CD4-positive, alpha-beta T cell (primary cell): Measurements from ENCODE around the gene GYG2. TPM values are rescaled to one million over a fixed set of nuclear protein-coding genes. Genes with fewer than 3 reads are reported as not detected.

ENCODE experiments used
- ATAC-seq: fragments of 200-7000 bp; cut with Tn5 transposase; one replicate; pipeline ENCODE4 v1.10.0; 2022; ENCODE audit warnings: mild to moderate bottlenecking; ENCODE audit not compliant: poor library complexity
- CTCF ChIA-PET: fragments of 350-600 bp; sonication (Branson Sonifier 250); formaldehyde crosslinking; loops from one replicate; lab custom pipeline; 2021; ENCODE audit warnings: antibody characterized with exemption, inconsistent platforms; lab: Charles Lee
- POLR2A ChIA-PET: fragments of 350-600 bp; sonication (Branson Sonifier 250); formaldehyde crosslinking; loops from one replicate; lab custom pipeline; 2021; ENCODE audit warnings: antibody characterized with exemption, inconsistent platforms; lab: Charles Lee
- DNase-seq, 14 experiments: peaks; one replicate each; pipeline ENCODE4 v3.0.0-alpha.2; 2013 to 2020; ENCODE audit warnings: mixed read lengths in 2 of 14
- H3K27ac ChIP-seq, 2 donors: one replicate each; pipeline versions ENCODE4 v1.5.1 to v1.7.0; 2013; ENCODE audit warnings: low read length in 2 of 2, low read depth in 1 of 2, mild to moderate bottlenecking in 1 of 2
- H3K27me3 ChIP-seq, 2 experiments: 1 replicate in 1 of 2; 2 replicates in 1 of 2; pipeline versions ENCODE4 v1.6.1 to v1.7.0; 2013; ENCODE audit warnings: low read length in 2 of 2, control low read depth in 1 of 2, mild to moderate bottlenecking in 1 of 2, moderate library complexity in 1 of 2; ENCODE audit not compliant: insufficient read depth in 2 of 2, control insufficient read depth in 1 of 2
- H3K36me3 ChIP-seq: one replicate; pipeline ENCODE4 v1.6.1; 2013; ENCODE audit warnings: low read length, control low read depth; ENCODE audit not compliant: insufficient read depth
- H3K4me1 ChIP-seq: one replicate; pipeline ENCODE4 v1.6.1; 2013; ENCODE audit warnings: low read length, control low read depth; ENCODE audit not compliant: insufficient read depth
- H3K4me3 ChIP-seq: one replicate; pipeline ENCODE4 v1.5.1; 2013; ENCODE audit warnings: mild to moderate bottlenecking, low read length, moderate library complexity
- H3K9me3 ChIP-seq, 2 experiments: 1 replicate in 1 of 2; 2 replicates in 1 of 2; pipeline versions ENCODE4 v1.6.1 to v1.7.0; 2013; ENCODE audit warnings: low read length in 2 of 2, mild to moderate bottlenecking in 2 of 2, control low read depth in 1 of 2, moderate library complexity in 1 of 2; ENCODE audit not compliant: control insufficient read depth in 1 of 2, insufficient read depth in 1 of 2
- H3K27ac Mint-ChIP-seq: one replicate; pipeline ENCODE4 v1.8.0; 2020; ENCODE audit warnings: mixed read lengths
- H3K27me3 Mint-ChIP-seq: one replicate; pipeline ENCODE4 v1.8.0; 2021; ENCODE audit warnings: mixed read lengths
- H3K36me3 Mint-ChIP-seq: one replicate; pipeline ENCODE4 v1.8.0; 2021; ENCODE audit warnings: low read depth, mixed read lengths
- H3K4me1 Mint-ChIP-seq: one replicate; pipeline ENCODE4 v1.8.0; 2021; ENCODE audit warnings: low read depth, mixed read lengths
- H3K4me3 Mint-ChIP-seq: one replicate; pipeline ENCODE4 v1.8.0; 2020; ENCODE audit warnings: mild to moderate bottlenecking, mixed read lengths
- H3K9me3 Mint-ChIP-seq: one replicate; pipeline ENCODE4 v1.8.0; 2020; ENCODE audit warnings: mixed read lengths
- CTCF ChIP-seq: fragments of 200-600 bp; IDR thresholded peaks from one replicate; pipeline ENCODE4 v1.8.0; 2022; ENCODE audit warnings: antibody characterized with exemption, mild to moderate bottlenecking
- intact Hi-C, 2 experiments: fragments of 100-400 bp; cut with DNase I in 1 of 2; cut with micrococcal nuclease in 1 of 2; formaldehyde crosslinking; loops; one replicate each; pipeline versions ENCODE4 v1.15.1 to v1.9.0; 2023 to 2025; cut with DNase I, micrococcal nuclease
- total RNA-seq, 174 experiments: library from RNA in 2 of 174; stranded (reverse) in 2 of 174; gene quantifications; one replicate each; pipeline ENCODE4 v1.2.3 and lab custom pipeline; 2021 to 2026

GYG2 gene
- total RNA-seq, 2 experiments from 2014 or later, result not detected

GRCh38 chrX:2824886-2825285 is 3.8 kb upstream of the GYG2 start:
- Mint-ChIP-seq H3K4me1 (peaks cover 7% of the 10 kb centered on the region), H3K9me3 (no peaks in the 10 kb centered on the region), H3K27ac (no peak overlapping the region), H3K36me3 (no peaks in the 10 kb centered on the region), H3K4me3 (no peak overlapping the region), H3K27me3 (peaks cover 5% of the 10 kb centered on the region)
- Histone ChIP-seq H3K27me3 (peaks cover 5 to 17% of the 10 kb centered on the region in 2 experiments), H3K4me1 (peaks cover 4% of the 10 kb centered on the region), H3K27ac (no peak overlapping the region), H3K36me3 (no peaks in the 10 kb centered on the region), H3K4me3 (no peak overlapping the region), H3K9me3 (no peaks in the 10 kb centered on the region)
- intact Hi-C loops, result no loop called here
- CTCF ChIA-PET, result no interaction called here
- DNase-seq, result no peak
- POLR2A ChIA-PET, result no interaction called here
- TF ChIP-seq CTCF, result no peak
- no peak for ATAC-seq

GRCh38 chrX:2828959-2829411 is 255 bp downstream of the GYG2 start:
- no peaks in the 10 kb centered on the region for H3K36me3 Mint-ChIP-seq
- intact Hi-C loops, result no loop called here
- no peaks in the 10 kb centered on the region for H3K36me3 ChIP-seq
- TF ChIP-seq CTCF, result no peak
- CTCF ChIA-PET, result no interaction called here
- H3K27me3 Mint-ChIP-seq, result peaks cover 23% of the 10 kb centered on the region
- H3K9me3 ChIP-seq, result no peaks in the 10 kb centered on the region
- H3K4me3 ChIP-seq, result no peak overlapping the region
- no peak overlapping the region for H3K27ac Mint-ChIP-seq
- H3K27me3 ChIP-seq, result peaks cover 7 to 25% of the 10 kb centered on the region in 2 experiments
- H3K9me3 Mint-ChIP-seq, result no peaks in the 10 kb centered on the region
- H3K4me3 Mint-ChIP-seq, result no peak overlapping the region
- no peak for ATAC-seq
- DNase-seq, result no peak
- peaks cover 4% of the 10 kb centered on the region for H3K4me1 ChIP-seq
- POLR2A ChIA-PET, result no interaction called here
- no peaks in the 10 kb centered on the region for H3K4me1 Mint-ChIP-seq
- H3K27ac ChIP-seq, result no peak overlapping the region

- Mint-ChIP-seq H3K27ac (no peak overlapping the region), H3K4me1 (no peaks in the 10 kb centered on the region), H3K4me3 (no peak overlapping the region), H3K9me3 (no peaks in the 10 kb centered on the region), H3K27me3 (peaks cover 28% of the 10 kb centered on the region), H3K36me3 (no peaks in the 10 kb centered on the region)
- ChIA-PET POLR2A (no interaction called here), CTCF (no interaction called here)
- H3K27ac ChIP-seq, result no peak overlapping the region
- no peak for DNase-seq
- no peak for ATAC-seq
- H3K9me3 ChIP-seq, result no peaks in the 10 kb centered on the region
- H3K4me3 ChIP-seq, result no peak overlapping the region
- H3K4me1 ChIP-seq, result peaks cover 4% of the 10 kb centered on the region
- H3K27me3 ChIP-seq, result peaks cover 7 to 25% of the 10 kb centered on the region in 2 experiments
- H3K36me3 ChIP-seq, result no peaks in the 10 kb centered on the region
- intact Hi-C loops, result no loop called here
- no peak for TF ChIP-seq CTCF
Measured at GRCh38 chrX:2829469-2830246, 928 bp downstream of the GYG2 start.
